CMK (cell line): ENCODE data around the gene VAPB.

Experiments used
- DNase-seq: peaks from one replicate; pipeline ENCODE4 v3.0.0-alpha.2; 2010; ENCODE audit warnings: low read depth

VAPB gene

GRCh38 chr20:58482416-58482815, 93.4 kb downstream of the VAPB start:
- no peak for DNase-seq

- DNase-seq, result no peak
Observed at GRCh38 chr20:58483051-58483450, 94.0 kb downstream of the VAPB start.

- no peak for DNase-seq
Observed at GRCh38 chr20:58483470-58483869, 94.4 kb downstream of the VAPB start.

GRCh38 chr20:58485393-58485792, 96.4 kb downstream of the VAPB start:
- no peak for DNase-seq

- DNase-seq, result no peak
Observed at GRCh38 chr20:58486207-58486606, 97.2 kb downstream of the VAPB start.

- no peak for DNase-seq
Observed at GRCh38 chr20:58492074-58492718, 103.2 kb downstream of the VAPB start.

- DNase-seq, result no peak
Observed at GRCh38 chr20:58492795-58493524, 103.9 kb downstream of the VAPB start.

GRCh38 chr20:58494923-58495622, 106.0 kb downstream of the VAPB start:
- no peak for DNase-seq

- no peak for DNase-seq
Observed at GRCh38 chr20:58495623-58496428, 106.8 kb downstream of the VAPB start.

- DNase-seq, result no peak
Observed at GRCh38 chr20:58496429-58496769, 107.4 kb downstream of the VAPB start.

- DNase-seq, result no peak
Observed at GRCh38 chr20:58497076-58497641, 108.1 kb downstream of the VAPB start.

- no peak for DNase-seq
Observed at GRCh38 chr20:58497724-58498469, 108.9 kb downstream of the VAPB start.

- DNase-seq, result no peak
Observed at GRCh38 chr20:58498470-58499068, 109.5 kb downstream of the VAPB start.

GRCh38 chr20:58500256-58500655, 111.2 kb downstream of the VAPB start:
- no peak for DNase-seq
